Stimulated activated CD8-positive, alpha-beta memory T cell treated with anti-CD3 and anti-CD28 coated beads, Interleukin-2, amount 100 ng/mL, for 1 hour (primary cell): Measurements from ENCODE around the gene PRKACB.
"Not testable (repeated sequence)": the region's sequence is repeated elsewhere in the genome, so short reads cannot be mapped to it uniquely, and the experiment has no call there.

Experiments used
- DNase-seq, 2 donors: peaks; one replicate each; pipeline ENCODE4 v3.0.0-alpha.2; 2020; ENCODE audit warnings: low read depth in 2 of 2

PRKACB gene

DNA sequence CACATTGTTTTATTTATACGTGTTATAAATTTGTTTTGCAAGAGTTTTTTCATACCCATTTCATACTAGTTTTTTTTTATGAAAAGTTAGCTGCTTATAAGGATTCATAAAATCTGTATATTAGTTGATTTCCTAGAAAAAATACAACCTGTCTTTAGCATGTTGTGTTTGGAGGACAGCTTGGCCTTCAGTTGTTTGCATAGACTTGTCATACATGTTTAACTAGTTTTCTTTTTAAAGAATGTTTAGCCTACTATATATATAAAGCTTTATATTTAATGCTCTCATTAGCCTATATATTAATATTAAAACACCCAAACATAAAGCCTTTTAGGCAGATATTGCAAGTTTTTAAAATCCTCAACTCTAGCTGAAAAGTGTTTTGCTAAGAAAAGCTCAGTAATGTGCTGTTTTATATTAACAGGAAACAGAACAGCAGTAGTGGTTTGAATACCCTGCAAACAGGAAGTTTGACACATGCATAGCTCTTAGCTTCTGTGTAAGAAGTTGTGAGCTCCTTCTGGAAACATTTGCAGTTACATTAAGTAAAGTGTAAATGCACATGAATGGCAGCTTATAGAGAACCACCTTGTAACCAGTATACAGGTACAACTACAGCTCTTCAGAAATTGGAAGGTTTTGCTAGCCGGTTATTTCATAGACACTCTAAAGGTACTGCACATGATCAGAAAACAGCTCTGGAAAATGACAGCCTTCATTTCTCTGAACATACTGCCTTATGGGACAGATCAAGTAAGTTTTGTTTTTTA, at the start of gene PRKACB:
PRKACB (plus strand) TSS at position 476 of the 770 bp plus-strand sequence; CDS start at position 567, 91 bp downstream.
- peak in 1 of 2 donors; percentile 5 for DNase-seq

DNA sequence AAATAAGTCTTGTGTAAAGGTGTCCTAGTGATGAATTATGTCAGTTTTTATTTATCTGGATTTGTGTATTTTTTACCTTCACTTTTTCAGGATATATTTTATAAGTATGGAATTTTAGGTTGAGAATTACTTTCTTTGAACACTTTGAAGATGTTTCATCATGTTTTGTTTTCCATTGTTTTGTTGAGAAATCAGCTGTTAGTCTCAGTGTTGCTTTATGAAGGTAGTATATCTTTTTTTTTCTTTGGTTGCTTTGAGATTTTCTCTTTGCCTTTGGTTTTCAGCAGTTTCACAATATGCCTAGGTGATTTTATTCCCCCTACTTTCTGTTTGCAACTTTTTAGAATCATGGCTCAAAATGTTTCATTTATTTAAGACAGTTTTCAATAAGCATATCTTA, 48.8 kb upstream of the PRKACB start:
- DNase-seq, result no peak

DNA sequence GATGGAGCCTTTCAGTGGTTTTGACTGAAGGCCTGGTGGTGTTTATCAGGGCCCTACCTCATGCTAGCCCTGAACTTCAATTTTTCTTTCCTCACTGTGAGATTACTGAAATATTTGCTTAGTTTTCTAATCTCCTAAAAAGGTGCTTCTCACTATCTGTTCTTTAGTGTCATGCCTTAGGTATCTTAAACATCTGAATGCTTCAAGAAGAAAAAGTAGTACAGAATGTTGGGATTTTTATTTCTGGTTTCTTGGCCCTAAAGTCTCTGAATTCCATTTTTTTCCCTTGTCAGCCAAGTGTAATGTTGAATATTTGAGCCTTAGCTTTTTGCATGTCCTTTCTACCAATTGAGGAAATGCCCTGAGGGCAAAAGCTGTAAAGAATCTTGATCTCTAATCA, 47.9 kb upstream of the PRKACB start:
- no peak for DNase-seq

DNA sequence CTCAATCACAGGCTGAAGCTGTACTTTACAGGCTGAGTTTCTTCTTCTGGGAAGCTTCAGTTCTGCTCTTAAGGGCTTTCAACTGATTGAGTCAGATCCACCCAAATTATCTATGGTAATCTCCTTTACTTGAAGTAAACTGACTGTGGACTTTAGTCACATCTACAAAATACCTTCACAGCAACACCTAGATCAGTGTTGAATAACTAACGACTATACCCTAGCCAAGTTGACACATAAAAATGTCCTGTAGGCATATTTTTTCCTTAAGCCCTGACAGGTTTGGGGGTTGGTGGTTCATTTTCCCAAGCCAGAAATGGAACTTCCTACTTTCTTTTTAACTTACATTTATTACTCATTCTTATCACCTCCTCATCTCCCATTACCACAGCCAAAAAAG, 42.9 kb upstream of the PRKACB start:
- no peak for DNase-seq

DNA sequence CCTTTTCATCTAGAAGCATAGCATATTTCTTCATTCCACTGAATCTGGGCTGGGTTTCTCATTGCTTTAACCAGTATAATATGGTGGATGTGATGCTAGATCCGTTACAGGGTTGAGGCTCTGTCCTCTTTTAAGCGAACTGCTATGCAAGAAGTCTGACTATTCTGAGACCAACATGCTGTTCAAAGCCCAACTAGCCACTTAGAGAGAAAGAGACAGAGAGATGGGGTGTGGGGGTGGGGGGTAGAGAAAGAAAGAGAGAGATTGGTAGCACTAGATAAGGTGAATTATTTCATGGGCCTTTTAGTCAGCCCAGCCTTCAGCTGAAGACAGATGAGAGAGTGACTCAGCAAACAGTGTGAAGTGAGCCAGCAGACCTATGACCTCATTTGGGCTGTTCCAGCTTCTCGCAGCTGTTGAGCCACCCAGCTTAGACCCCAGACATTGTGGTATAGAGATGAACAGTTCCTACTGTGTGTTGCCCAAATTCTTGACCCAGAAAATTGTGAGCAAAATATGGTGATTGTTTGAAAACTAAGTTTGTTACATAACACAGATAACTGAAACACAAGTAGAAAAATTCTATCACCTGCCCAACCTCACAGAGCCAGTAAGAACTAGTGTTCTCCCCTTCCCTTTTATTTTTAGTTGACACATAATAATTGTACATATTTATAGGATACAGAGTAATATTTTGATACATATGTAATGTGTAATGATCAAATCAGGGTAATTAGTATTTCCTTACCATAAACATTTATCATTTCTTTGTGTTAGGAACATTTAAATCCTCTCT, 40.7 kb upstream of the PRKACB start:
- DNase-seq, result no peak

DNA sequence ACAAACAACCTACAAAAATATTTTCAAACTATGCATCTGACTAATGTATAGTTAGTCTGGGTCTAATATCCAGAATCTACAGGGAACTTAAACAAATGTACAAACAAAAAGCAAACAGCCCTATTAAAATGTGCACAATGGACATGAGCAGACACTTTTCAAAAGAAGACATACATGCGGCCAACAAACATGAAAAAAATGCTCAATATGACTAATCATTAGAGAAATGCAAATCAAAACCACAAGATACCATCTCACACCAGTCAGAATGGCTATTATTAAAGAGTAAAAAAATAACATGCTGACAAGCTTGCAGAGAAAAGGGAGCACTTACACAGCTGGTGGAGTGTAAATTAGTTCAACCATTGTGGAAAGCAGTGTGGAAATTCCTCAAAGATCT, 36.5 kb upstream of the PRKACB start:
- not testable (repeated sequence) for DNase-seq

DNA sequence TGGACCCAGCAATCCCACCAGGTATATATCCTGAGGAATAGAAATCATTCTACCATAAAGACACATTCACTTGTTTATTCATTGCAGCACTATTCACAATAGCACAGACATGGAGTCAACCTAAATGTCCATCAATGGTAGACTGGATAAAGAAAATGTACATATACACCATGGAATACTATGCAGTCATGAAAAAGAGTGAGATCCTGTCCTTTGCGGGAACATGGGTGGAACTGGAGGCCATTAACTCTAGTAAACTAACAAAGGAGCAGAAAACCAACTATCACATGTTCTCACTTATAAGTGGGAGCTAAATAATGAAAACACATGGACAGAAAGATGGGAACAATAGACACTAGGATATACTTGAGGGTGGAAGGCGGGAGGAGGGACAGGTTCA, 36.1 kb upstream of the PRKACB start:
- DNase-seq, result no peak

DNA sequence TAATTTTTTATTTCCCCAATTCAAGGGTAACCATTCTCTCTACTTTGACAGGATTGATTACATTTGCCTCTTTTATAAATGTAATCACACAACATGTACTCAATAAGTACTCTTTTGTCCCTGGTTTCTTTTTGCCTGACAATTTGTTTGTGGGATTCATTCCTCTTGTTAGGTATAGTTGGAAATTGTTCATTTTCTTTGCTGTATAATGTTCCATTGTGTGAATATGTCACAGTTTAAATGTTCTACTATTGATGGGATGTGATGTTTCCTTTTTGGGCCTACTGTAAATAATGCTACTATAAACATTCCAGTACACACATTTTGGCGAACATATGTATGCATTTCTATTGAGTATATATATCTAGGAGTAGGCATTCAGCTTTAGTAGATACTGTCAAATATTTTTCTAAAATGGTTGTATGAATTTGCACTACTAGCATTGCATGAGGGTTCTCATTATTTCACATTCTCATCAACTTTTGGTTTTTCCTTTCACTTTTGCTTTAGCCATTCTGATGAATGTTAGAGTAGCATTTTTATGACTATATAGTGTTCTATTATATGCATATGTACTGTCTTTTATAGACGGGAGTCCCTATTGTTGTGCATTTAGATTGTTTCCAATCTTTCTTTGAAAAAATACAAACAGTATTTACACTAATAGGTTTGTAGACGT, 35.0 kb upstream of the PRKACB start:
- no peak for DNase-seq

DNA sequence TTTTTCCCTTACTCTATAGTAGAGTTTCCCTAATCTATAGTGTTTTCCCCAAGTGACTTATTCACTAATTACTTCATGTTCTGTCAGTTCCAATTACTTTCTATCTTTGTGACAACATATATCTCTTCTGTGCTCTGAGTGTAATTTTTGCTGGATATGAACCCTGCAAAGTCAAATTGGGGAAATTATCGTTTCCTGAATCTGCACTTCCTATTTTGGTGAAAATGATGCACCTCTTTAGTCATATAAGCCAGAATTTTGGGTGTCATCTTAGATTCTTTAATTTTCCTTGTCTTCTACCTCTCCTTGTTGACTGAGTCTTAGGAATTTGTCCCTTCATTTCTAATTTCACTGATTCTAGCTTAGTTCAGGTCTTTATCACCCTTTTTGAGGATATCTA, 33.4 kb upstream of the PRKACB start:
- no peak for DNase-seq

DNA sequence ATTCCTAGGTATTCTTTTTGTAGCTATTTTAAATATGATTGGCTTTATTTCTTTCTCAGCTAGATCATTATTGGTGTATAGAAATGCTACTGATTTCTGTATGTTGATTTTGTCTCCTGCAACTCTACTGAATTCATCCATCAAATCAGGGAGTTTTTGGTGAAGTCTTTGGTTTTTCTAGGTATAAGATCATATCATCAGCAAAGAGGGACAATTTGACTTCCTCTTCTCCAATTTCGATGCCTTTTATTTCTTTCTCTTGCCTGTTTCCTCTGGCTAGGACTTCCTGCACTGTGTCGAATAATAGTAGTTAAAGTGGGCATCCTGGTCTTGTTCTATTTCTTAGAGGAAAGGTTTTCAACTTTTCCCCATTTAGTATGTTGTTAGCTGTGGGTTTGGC, 27.5 kb upstream of the PRKACB start:
- no peak for DNase-seq

DNA sequence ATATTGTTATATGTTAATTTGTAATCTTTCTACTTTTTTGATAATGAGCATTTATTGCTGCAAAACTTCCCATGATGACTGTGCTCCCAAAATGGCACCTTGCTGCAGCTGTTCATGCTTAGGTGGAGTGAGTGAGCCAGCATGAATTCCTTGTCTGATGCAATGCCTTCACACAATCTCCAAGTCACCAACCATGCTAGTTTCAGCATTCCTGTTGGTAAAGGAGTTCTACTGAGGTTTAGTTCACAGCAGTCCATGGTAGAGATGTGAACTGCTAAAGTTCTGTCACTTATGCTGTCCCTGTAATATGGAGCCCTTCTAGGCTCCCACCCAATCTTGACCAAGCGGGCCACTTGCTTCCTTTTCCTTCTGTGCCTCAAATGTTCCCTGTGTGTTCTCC, 26.2 kb upstream of the PRKACB start:
- no peak for DNase-seq

DNA sequence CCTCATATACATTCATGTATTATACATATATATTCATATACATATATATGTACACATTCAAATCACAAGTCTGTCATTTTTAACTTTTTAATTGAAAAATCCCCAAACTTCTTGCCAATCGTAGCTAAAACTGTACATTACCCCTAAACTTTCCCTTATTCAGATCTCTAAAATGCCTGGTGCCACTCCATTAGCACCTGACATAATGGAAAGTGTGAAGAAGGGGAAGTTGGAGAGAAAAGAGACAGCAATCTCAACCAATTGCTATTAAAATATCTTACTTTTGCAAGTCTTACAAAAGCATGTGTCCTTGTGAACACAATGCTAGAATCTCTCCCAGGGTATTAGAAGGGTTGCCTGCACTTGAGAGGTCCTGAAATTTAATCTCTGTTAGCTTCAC, 22.7 kb upstream of the PRKACB start:
- no peak for DNase-seq

DNA sequence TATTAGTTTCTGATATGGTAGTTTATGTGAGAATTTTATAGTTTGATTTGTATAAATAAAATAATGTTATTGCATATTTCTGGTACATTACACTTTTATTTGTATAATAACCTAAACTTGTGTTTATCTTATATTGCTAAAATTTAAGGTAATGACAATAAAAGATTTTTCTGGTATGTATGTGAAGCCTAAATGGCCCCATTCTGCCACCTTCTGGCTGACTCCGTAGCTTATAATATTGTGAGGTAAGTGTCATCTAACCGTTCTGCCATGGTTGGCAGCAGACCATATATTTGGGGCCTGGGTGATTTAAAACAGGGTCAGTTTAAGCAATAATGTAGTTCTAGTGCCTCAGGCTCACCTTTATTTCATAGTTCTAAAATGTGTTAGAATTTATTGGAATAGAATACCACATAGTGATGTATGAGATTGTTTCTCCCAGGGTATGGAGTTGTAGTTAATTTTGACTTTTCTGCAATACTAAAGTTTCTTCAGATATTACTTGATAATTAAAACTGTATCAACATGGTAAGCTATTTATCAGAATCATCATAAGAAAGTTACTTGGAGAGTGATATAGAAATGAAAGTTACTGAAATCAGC, 21.2 kb upstream of the PRKACB start:
- peak; percentile 9 to 13 for DNase-seq

DNA sequence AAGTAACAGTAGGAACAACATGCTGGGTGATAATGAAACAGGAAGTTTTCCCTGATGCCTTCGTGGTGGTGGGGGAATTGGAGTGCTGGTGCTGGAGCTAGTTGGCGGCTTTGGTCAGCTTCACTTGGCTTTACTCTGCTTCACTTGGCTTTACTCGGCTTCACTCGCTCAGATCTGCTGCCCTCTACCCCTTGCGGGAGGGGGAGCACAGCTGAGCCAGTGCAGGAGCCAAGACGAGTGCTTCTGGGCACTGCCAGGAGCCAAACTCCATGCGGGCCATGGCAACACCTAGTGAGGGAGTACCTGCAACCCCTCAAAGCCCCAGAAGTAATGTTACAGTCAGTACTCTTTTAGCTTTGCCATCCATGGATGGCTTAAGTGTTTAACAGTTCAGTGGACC, 10.6 kb upstream of the PRKACB start:
- no peak for DNase-seq

DNA sequence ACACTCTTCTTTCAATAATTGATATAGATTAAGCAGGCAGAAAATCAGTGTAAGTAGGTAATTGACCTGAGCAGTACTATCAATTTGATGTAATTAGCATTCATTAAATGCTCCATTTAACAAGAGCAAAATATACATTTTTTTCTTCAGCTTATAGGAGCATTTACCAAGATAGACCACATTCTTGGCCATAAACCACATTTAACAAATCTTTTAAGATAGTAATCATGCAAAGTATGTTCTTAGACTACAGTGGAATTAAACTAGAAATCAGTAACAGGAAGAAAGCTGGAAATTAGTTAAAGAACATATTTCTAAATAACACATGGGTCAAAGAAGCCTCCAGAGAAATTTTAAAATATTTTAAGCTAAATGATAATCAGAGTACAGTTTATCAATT, 8.7 kb upstream of the PRKACB start:
- DNase-seq, result no peak

DNA sequence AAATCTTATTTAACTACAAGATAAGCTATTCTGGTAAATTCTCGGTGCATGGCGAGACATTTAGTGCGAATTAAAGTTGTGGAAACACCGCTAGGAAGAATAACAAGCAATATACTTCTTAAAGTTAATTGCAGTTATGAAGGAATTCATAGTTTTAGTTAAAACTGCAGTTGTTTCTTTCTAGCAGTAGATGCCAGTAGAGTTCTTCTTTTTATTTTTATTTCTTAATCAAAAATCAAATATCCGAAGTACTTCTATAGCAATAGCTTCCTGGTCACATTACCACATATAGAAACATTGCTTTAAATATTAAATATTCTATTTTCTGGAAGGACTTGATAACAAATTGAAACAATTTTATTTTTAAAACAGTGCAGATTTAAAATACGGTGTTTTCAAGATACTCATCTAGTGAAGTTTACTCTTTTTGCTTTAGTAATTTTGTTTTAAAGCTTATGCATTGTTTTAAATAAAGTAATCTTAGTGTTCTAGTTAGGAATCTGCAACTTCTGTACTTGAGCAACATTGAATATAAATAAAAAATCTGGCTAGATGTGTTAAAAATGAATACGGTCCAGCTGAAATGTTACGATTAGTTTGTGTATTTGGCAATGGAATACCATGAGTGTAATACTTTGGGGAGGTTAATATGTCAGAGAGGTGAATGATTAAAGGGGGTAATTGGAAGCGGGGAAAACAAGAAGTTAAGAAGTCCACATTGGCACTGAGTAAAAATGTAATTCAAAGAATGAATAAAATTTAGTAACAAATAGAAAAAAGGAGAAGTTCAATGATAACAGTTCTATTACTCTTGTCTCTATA, 2.7 kb upstream of the PRKACB start:
- DNase-seq, result no peak

DNA sequence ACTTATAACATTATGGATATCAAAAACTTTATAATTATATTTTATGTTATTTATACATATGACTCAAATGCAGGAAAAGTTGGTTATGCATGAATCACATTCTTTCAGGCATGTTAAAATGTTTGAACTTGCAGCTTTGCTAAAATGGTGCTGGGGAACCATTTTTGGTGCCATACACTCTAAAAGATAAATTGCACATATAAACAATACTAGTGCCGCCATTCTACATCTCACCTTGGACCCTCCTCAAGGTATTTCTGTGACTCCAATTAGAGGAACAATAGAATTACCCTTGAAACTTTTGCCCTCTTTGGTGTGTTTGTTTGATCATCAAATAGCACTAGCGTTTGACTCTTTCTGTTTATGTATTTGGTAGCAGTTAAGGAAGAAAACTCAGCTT, 997 bp downstream of the PRKACB start:
- DNase-seq, result no peak

DNA sequence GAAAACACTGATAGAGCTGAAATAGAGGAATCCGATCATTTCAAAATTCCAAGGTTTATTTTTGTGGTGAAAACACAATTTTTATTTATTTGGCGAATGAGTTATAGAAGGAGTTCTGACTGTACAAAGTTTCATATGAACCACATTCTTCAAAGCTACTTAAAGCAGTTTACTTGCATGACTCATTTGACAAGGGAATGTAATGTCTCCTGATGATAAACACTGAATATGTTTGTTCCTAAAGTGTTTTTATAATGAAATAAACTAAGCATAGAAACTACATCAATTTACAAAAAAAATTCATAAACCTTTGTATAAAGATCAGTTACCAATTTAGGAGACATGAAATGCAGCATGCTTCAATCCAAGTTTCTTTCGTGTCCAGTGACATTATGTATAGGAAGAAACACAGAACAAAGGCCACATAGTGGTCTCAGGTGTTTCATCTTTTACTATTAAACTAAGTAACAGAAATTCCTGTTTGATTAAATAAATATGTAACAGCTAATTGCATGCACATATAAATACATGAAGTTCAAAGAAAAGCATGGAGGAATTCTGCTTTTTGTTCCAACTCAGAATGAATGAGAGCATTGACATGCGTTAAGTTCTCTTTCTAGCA, 2.5 kb downstream of the PRKACB start:
- no peak for DNase-seq

DNA sequence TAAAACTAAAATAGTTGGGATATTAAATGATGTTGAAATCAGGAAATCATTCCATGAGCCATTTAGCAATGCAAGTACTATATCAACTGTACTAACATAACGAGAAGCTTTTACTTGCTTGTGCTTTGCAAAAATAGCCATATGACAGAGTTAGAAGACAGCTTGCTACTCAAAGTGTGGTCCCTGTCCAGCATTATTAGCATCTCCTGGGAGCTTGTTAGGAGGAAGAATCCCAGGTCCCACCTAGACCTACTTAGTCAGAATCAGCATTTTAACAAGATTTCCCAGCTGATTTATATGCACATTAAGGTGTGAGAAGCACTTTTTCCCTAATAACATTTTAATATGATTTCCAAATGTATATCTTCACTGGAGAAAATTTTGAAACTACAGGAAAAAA, 4.7 kb downstream of the PRKACB start:
- DNase-seq, result no peak

DNA sequence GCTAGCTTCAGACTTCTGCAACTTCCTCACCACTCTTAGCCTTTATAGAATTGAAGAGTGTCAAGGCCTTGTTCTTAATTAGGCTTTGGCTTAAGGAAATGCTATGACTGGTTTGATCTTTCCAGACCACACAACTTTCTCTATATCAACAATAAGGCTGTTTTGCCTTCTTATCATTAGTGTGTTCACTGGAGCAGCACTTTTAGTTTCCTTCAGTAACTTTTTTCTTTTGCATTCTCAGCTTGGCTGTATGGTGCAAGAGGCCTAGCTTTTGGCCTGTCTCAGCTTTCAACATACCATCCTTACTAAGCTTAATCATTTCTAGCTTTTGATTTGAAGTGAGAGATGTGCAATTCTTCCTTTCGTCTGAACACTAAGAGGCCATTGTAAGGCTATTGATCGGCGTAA, 8.6 kb downstream of the PRKACB start:
- DNase-seq, result no peak

DNA sequence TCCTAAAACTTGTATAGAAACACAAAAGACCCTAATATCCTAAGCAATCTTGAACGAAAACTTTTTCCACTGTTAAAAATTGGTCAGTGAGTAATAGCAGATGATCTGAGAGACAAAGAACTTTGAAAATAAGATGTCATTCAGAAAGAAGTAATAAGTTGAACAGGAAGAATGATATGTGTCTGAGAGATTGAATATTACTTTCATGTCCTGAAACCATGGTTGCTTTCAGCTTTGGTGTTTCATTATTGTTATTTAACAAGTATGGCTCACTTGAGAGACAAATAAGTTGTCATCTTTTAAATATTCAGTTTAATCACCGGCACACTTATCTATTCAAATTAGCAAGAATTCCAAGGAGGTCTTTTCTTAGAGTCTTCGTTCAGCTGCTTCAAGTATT, 11.4 kb downstream of the PRKACB start:
- DNase-seq, result no peak
